Common myeloid progenitor, CD34-positive (primary cell): Measurements from ENCODE around the gene SLC40A1.
A peak's percentile ranks its signal among the peaks of the same experiment; 100 is the strongest.

Experiments
- CTCF ChIA-PET: fragments of 350-600 bp; sonication (Branson Sonifier 250); formaldehyde crosslinking; loops from one replicate; lab custom pipeline; 2021; ENCODE audit warnings: antibody characterized with exemption; lab: Charles Lee
- POLR2A ChIA-PET: fragments of 350-600 bp; sonication (Branson Sonifier 250); formaldehyde crosslinking; loops from one replicate; lab custom pipeline; 2021; ENCODE audit warnings: antibody characterized with exemption; lab: Charles Lee
- DNase-seq, 3 donors: peaks; one replicate each; pipeline versions ENCODE4 v3.0.0 to v3.0.0-alpha.2; 2013
- H3K27ac ChIP-seq, 2 experiments: 1 replicate in 1 of 2; 2 replicates in 1 of 2; pipeline ENCODE4 v1.7.0; 2013; ENCODE audit warnings: inconsistent platforms in 2 of 2, low read length in 2 of 2, mild to moderate bottlenecking in 2 of 2, low read depth in 1 of 2, moderate library complexity in 1 of 2; ENCODE audit not compliant: severe bottlenecking in 2 of 2, insufficient read depth in 1 of 2, poor library complexity in 1 of 2
- H3K27me3 ChIP-seq, 5 experiments: replicated peaks in 2 of 5; 1 replicate in 3 of 5; 2 replicates in 2 of 5; pipeline versions ENCODE4 v1.6.1 to v1.7.0; 2013; ENCODE audit warnings: low read length in 4 of 5, mild to moderate bottlenecking in 2 of 5, moderate library complexity in 2 of 5, inconsistent platforms in 1 of 5; ENCODE audit not compliant: insufficient read depth in 5 of 5, control insufficient read depth in 4 of 5
- H3K36me3 ChIP-seq, 4 experiments: 1 replicate in 2 of 4; 2 replicates in 2 of 4; pipeline versions ENCODE4 v1.6.1 to v1.7.0; 2013; ENCODE audit warnings: low read length in 3 of 4, control low read depth in 1 of 4, mild to moderate bottlenecking in 1 of 4; ENCODE audit not compliant: control insufficient read depth in 4 of 4, insufficient read depth in 4 of 4
- H3K4me1 ChIP-seq, 4 experiments: 1 replicate in 3 of 4; 2 replicates in 1 of 4; pipeline versions ENCODE4 v1.6.1 to v1.7.1; 2013; ENCODE audit warnings: low read length in 3 of 4, mild to moderate bottlenecking in 3 of 4, control low read depth in 1 of 4, inconsistent platforms in 1 of 4, moderate library complexity in 1 of 4; ENCODE audit not compliant: control insufficient read depth in 4 of 4, insufficient read depth in 4 of 4; ENCODE audit errors: control extremely low read depth in 1 of 4
- H3K4me3 ChIP-seq, 7 experiments: 1 replicate in 4 of 7; 2 replicates in 3 of 7; pipeline versions ENCODE4 v1.5.1 to v1.7.0; 2013; ENCODE audit warnings: mild to moderate bottlenecking in 7 of 7, low read length in 6 of 7, moderate library complexity in 6 of 7, inconsistent platforms in 2 of 7, low read depth in 2 of 7, control low read depth in 1 of 7; ENCODE audit not compliant: insufficient read depth in 4 of 7, control insufficient read depth in 1 of 7; ENCODE audit errors: extremely low read depth in 1 of 7
- H3K9me3 ChIP-seq, 5 experiments: 1 replicate in 4 of 5; 2 replicates in 1 of 5; pipeline versions ENCODE4 v1.6.1 to v1.7.1; 2013; ENCODE audit warnings: low read length in 4 of 5, mild to moderate bottlenecking in 2 of 5, inconsistent platforms in 1 of 5, low read depth in 1 of 5, moderate library complexity in 1 of 5; ENCODE audit not compliant: control insufficient read depth in 4 of 5, insufficient read depth in 2 of 5; ENCODE audit errors: control extremely low read depth in 1 of 5
- WGBS: methylation state at CpG from one replicate; pipeline ENCODE4 v1.1.5; 2013; ENCODE audit not compliant: insufficient coverage; 5-methylcytosine and 5-hydroxymethylcytosine counted together

Gene SLC40A1

GRCh38 chr2:189521699-189522434 lies 58.7 kb downstream of the SLC40A1 start:
- DNase-seq, result peak; percentile 47 to 85 (median 71)
- CTCF ChIA-PET, result interaction anchor here (0.6 to 1.5 kb wide), 2 partner anchors 16 to 27 kb away, joined by 3 read pairs; no protein-coding TSS in a partner anchor
- peaks cover 0 to 10% (median 4%) of the 10 kb centered on the region in 4 experiments for H3K4me1 ChIP-seq
- H3K4me3 ChIP-seq, result no peak overlapping the region
- H3K9me3 ChIP-seq, result peaks cover 0 to 2% (median 0%) of the 10 kb centered on the region in 5 experiments
- no peaks in the 10 kb centered on the region for H3K27me3 ChIP-seq
- 80% methylated on average over 2 of the region's 2 CpGs for WGBS
- H3K36me3 ChIP-seq, result no peaks in the 10 kb centered on the region
- POLR2A ChIA-PET, result no interaction called here
- H3K27ac ChIP-seq, result no peak overlapping the region

GRCh38 chr2:189519631-189520387 lies 60.8 kb downstream of the SLC40A1 start:
- H3K4me1 ChIP-seq, result peaks cover 0 to 20% (median 8%) of the 10 kb centered on the region in 4 experiments
- WGBS, result 100% methylated on average over 6 of the region's 6 CpGs
- no peaks in the 10 kb centered on the region for H3K36me3 ChIP-seq
- ChIA-PET POLR2A (no interaction called here), CTCF (interaction anchor here (1.1 kb wide), 1 partner anchor 53 kb away, joined by 3 read pairs; no protein-coding TSS in a partner anchor)
- H3K27ac ChIP-seq, result no peak overlapping the region
- H3K4me3 ChIP-seq, result no peak overlapping the region
- no peaks in the 10 kb centered on the region for H3K27me3 ChIP-seq
- peaks cover 0 to 2% (median 0%) of the 10 kb centered on the region in 5 experiments for H3K9me3 ChIP-seq
- DNase-seq, result no peak

- POLR2A ChIA-PET, result no interaction called here
- CTCF ChIA-PET, result interaction anchor here (0.6 to 1.8 kb wide), 2 partner anchors 14 to 30 kb away, joined by 3 to 4 read pairs; no protein-coding TSS in a partner anchor
- no peak overlapping the region for H3K4me3 ChIP-seq
- H3K36me3 ChIP-seq, result no peaks in the 10 kb centered on the region
- no peaks in the 10 kb centered on the region for H3K27me3 ChIP-seq
- peaks cover 0 to 19% (median 8%) of the 10 kb centered on the region in 4 experiments for H3K4me1 ChIP-seq
- H3K9me3 ChIP-seq, result peaks cover 0 to 2% (median 0%) of the 10 kb centered on the region in 5 experiments
- H3K27ac ChIP-seq, result no peak overlapping the region
- DNase-seq, result no peak
- 96% methylated on average over 3 of the region's 6 CpGs for WGBS
These were observed 62.6 kb downstream of the SLC40A1 start for GRCh38 chr2:189517847-189518535.

- 0% methylated on average over 3 of the region's 3 CpGs for WGBS
- POLR2A ChIA-PET, result no interaction called here
These were observed 64.0 kb downstream of the SLC40A1 start for GRCh38 chr2:189516546-189516945.

GRCh38 chr2:189515264-189515663 lies 65.3 kb downstream of the SLC40A1 start:
- ChIA-PET CTCF (no interaction called here), POLR2A (no interaction called here)
- peak in 2 of 3 donors; percentile 25 to 43 for DNase-seq
- Histone ChIP-seq H3K27ac (no peak overlapping the region), H3K36me3 (no peaks in the 10 kb centered on the region), H3K4me1 (peaks cover 0 to 9% (median 3%) of the 10 kb centered on the region in 4 experiments), H3K4me3 (no peak overlapping the region), H3K9me3 (peaks cover 0 to 2% (median 0%) of the 10 kb centered on the region in 5 experiments), H3K27me3 (no peaks in the 10 kb centered on the region)
- WGBS, result no CpG with 5 or more reads among the region's 1 CpG

More at GRCh38 chr2:189516546-189516945, 64.0 kb downstream of the SLC40A1 start:
- H3K4me1 ChIP-seq, result peaks cover 0 to 12% (median 6%) of the 10 kb centered on the region in 4 experiments
- H3K27me3 ChIP-seq, result no peaks in the 10 kb centered on the region
- no peak overlapping the region for H3K4me3 ChIP-seq
- H3K36me3 ChIP-seq, result no peaks in the 10 kb centered on the region
- peaks cover 0 to 2% (median 0%) of the 10 kb centered on the region in 5 experiments for H3K9me3 ChIP-seq
- DNase-seq, result peak; percentile 18 to 79 (median 67)
- no peak overlapping the region for H3K27ac ChIP-seq
- CTCF ChIA-PET, result interaction anchor here (0.5 to 1.8 kb wide), 4 partner anchors 12 to 798 kb away, joined by 3 to 4 read pairs (median 4); no protein-coding TSS in a partner anchor

- WGBS, result 85% methylated on average over 2 of the region's 3 CpGs
These were observed 66.5 kb downstream of the SLC40A1 start for GRCh38 chr2:189514104-189514503.

More at GRCh38 chr2:189514104-189514503, 66.5 kb downstream of the SLC40A1 start:
- ChIA-PET CTCF (interaction anchor here (0.6 to 1.0 kb wide), 2 partner anchors 24 to 150 kb away, joined by 3 read pairs; no protein-coding TSS in a partner anchor), POLR2A (no interaction called here)
- DNase-seq, result no peak
- no peak overlapping the region for H3K4me3 ChIP-seq
- no peak overlapping the region for H3K27ac ChIP-seq
- H3K36me3 ChIP-seq, result no peaks in the 10 kb centered on the region
- no peaks in the 10 kb centered on the region for H3K27me3 ChIP-seq
- H3K9me3 ChIP-seq, result peaks cover 0 to 2% (median 0%) of the 10 kb centered on the region in 5 experiments
- H3K4me1 ChIP-seq, result peaks cover 0 to 9% (median 3%) of the 10 kb centered on the region in 4 experiments
